ENCODE measurements around the gene SCGB1D1. TPM values are rescaled to one million over a fixed set of nuclear protein-coding genes. Genes with fewer than 3 reads are reported as not detected.

Gene SCGB1D1, protein sequence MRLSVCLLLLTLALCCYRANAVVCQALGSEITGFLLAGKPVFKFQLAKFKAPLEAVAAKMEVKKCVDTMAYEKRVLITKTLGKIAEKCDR
- not detected for polyA plus RNA-seq (ENCODE audit: insufficient read length)
- long read RNA-seq, donor 1 = 0 reads
- long read RNA-seq, donor 2 = 0 reads
- long read RNA-seq, donor 3 = 0 reads
- long read RNA-seq, donor 4 = 0 reads
- long read RNA-seq, donor 5 = 0 reads
- long read RNA-seq, donor 6 = 0 reads
- long read RNA-seq, donor 7 = 0 reads
- long read RNA-seq, donor 8 = 0 reads

DNA sequence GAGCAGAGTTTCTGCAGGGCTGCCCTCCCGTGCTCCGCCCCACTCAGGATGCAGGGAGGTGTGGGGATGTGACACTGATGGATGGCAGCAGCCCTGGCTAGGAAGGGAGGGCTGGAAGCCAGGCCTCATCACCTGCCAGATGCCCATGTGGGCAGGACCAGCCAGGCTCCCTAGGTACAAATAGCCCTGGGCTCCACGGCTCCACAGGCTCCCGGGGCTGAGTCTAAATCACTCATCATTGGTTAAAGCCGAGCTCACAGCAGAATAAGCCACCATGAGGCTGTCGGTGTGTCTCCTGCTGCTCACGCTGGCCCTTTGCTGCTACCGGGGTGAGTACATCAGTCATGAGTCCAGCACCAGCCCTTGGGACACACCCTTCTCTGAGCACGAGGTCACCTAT is at the start of gene SCGB1D1:
SCGB1D1 (plus strand) TSS at position 206 of the 400 bp plus-strand sequence; CDS start at position 275, 69 bp downstream.
- DNase-seq = no peak

DNA sequence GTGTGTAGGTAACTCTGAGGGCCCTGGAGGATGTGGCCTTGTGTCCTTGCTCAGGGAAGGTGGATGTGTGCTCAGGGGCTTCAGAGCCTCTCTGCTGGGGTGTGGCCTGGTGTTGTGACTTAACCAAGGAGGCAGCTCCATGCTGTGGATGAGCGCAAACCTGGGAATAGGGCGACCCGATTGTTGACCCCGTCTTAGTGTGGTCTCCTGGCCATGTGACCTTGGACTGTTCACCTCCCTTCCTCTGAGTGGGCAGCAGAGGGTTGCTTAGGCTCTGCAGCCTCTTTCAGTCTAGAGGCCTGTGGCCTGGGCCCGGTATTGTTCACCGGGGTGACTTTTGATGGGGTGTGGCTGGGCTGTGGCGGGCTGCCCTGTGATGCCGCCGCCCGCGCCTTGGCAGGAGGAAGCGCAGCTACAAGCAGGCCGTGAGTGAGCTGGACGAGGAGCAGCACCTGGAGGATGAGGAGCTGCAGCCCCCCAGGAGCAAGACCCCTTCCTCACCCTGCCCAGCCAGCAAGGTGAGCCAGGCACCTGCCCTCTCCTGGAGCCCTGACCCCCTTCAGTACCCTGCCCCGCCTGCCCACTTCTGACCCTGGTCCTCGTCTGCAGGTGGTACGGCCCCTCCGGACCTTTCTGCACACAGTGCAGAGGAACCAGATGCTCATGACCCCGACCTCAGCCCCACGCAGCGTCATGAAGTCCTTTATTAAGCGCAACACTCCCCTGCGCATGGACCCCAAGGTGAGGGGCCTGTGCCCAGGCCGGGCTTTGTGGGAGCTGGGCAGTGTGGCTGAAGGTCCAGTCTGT is 49.5 kb upstream of the SCGB1D1 start:
- DNase-seq = no peak

DNA sequence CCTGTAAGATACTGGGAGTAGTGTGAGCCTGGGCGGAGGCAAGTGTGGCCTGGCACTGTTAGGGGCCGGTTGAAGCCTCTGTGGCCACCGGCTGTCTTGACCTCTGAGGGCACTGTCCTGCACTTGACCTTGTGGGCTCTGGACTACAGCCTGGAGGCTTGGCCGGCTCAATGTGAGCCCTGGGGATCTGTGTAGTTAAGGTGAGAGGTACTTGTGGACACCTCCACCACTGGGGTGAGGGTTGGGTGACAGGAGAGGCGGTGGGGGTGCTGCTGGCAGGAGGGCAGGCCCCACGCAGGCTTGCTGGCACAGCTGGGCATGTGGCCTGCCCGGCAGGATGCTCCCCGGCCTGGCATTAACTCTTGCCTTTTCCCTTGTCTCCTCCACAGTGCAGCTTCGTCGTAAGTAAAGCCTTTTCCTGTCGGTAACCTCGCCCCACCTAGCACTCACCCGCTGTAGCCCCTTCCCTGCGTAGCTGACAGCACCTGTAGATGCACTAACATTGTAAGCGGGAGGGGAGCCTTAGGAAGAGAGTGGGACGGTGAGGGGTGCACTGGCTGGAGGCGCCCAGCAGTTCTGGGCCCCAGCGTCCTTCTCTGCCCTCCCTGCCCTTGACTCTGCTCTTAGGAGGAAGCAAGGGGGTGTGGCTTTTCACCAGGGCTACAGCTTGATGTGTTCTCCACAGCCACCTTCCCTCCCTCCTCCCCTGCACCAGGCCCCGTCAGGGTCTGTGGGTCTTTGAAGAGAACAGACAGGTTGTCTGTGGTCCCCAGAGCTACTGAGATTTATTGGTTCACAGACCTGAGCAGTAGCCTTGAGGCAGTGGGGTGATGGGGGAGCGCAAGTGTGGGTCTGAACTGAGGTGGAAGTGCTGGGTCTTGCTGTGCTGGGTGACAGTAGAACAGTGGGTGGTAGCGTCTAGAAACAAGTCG is 48.6 kb upstream of the SCGB1D1 start:
- DNase-seq = no peak

DNA sequence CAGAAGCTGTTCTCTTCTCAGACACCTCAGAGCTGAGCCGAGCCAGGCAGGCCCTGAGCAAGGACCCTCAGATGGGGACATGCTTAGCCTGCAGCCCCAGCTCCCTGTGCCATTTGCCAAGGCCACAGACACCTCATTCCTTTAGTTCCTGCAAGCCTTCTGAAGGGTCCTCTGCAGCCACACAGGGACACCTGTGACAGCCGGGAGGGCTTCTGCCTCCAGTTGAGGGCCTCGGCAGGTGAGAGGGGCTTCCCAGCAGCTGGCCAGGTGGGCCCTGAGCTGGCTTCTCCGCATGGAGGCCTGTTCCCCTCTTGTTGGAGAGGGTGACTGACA is 48.0 kb upstream of the SCGB1D1 start:
- no peak for DNase-seq

DNA sequence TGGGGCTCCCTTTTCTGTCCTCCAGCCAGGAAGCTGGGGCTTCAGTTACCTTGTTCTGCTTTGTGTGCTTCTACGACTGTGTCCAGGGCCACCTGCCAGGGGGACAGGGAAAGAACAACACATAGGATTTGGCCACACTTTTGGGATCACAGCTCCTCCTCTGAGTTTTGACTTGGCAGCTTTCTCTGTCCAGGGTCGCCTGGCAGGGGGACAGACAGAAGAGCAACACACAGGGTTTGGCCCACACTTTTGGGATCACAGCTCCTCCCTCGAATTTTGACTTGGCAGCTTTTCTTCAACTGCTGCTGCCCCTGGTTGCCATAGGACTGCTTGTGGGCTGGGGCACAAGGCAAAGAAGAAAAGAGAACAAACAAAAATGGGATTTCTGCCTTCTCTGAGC is 47.1 kb upstream of the SCGB1D1 start:
- DNase-seq = no peak

DNA sequence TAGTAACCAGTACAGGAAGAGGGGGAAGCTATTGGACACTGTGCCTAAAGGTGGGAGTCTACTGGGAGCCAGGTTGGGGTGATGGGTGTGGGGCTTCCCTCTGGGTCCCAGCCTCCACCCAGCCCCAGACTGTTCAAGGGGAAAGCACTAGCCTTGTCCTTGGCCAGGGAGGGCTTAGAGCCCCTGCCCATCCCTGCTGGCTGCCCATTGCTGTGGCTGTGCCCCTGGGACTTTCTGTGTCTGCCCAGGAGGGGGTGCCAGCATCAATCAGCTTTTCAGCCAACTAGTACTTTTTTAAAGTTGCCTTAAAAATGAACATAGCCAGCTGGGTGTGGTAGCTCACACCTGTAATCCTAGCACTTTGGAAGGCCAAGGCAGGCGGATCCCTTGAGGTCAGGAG is 46.3 kb upstream of the SCGB1D1 start:
- DNase-seq = no peak

DNA sequence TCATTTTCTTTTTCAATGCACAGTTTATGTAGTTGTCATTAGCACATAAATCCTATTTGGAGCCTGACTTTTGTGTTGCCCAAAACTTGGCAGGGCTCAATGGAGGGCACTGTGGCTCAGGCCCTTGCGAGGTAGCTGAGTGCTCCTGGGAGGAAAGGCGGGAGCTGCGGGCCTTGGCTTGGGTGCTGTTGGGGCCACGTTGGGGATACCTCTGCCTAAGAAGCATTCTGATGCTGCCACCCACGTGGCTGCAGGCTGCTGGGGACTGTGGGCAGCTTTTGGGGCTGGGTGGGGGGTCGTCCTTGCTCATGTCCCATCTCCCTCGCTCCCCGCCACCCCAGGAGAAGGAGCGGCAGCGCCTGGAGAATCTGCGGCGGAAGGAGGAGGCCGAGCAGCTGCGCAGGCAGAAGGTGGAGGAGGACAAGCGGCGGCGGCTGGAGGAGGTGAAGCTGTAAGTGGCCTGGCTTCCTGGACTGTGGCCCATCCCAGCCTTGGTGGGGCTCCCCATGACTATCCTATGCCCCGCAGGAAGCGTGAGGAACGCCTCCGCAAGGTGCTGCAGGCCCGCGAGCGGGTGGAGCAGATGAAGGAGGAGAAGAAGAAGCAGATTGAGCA is 45.3 kb upstream of the SCGB1D1 start:
- DNase-seq = no peak

DNA sequence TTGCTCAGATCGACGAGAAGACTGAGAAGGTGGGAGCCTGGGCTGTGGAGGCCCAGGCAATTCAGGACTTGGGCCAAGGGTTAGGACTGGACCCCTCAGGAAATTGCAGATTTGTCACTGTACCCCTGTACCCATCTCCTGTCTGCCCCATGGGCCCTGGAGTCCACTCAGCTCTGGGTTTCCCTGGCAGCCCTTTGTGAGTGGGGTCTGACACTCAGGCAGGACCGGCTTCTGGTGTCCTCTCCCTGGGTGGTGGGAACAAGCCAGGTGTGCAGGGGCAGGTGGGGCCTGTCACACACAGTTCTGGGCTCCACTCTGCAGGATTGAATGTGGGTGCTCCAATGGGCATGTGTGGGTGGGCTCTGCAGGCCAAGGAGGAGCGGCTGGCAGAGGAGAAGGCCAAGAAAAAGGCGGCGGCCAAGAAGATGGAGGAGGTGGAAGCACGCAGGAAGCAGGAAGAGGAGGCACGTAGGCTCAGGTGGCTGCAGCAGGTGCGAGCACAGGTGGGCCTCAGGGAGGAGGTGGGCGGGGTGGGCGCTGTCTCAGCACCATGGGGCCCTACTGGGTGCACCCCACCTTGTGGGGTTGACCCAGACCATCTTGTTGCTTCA is 44.6 kb upstream of the SCGB1D1 start:
- no peak for DNase-seq

DNA sequence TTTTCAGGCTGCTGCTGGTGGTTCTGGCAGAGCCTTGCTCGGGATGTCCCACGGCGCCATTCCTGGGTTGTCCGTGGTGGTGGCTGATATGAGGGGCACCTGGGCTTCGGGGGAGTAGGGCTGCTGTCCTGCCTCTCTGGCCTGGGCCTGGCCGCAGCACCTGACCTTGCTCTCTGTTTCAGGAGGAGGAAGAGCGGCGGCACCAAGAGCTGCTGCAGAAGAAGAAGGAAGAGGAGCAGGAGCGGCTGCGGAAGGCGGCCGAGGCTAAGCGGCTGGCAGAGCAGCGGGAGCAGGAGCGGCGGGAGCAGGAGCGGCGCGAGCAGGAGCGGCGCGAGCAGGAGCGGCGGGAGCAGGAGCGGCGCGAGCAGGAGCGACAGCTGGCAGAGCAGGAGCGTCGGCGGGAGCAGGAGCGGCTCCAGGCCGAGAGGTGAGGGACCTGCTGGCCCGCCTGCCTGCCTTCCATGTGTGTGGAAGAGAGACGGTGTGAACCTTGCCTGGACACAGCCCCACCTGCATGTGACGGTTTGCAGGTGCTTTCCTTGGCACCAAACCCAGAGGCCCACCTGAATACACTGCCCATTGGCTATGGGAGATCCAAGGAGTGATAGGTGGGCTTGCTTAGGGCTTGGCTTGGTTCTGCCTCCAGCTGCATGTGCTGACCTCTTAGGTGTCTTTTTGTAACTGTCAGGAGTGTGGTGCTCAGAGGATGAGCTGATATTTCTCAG is 43.4 kb upstream of the SCGB1D1 start:
- DNase-seq = no peak

DNA sequence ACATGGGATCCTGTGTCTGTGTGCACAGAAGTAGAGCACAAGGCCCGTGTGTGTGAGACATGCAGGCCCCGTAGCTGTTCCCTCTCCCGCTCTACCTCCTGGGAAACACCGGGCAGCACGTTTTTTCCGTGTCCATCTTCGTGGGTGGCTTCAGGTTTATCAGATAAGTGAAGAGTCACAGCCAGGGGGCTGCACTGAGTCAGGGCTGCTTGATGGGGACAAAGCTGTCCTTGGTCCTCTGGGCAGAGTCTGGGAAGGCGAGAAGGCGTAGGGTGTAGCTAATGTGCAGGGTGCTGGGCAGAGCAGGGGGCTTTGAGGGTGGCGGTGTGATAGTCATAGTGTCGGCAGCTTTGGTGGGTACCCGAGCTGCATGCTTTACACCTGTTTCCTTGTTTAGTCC is 42.5 kb upstream of the SCGB1D1 start:
- DNase-seq = no peak

DNA sequence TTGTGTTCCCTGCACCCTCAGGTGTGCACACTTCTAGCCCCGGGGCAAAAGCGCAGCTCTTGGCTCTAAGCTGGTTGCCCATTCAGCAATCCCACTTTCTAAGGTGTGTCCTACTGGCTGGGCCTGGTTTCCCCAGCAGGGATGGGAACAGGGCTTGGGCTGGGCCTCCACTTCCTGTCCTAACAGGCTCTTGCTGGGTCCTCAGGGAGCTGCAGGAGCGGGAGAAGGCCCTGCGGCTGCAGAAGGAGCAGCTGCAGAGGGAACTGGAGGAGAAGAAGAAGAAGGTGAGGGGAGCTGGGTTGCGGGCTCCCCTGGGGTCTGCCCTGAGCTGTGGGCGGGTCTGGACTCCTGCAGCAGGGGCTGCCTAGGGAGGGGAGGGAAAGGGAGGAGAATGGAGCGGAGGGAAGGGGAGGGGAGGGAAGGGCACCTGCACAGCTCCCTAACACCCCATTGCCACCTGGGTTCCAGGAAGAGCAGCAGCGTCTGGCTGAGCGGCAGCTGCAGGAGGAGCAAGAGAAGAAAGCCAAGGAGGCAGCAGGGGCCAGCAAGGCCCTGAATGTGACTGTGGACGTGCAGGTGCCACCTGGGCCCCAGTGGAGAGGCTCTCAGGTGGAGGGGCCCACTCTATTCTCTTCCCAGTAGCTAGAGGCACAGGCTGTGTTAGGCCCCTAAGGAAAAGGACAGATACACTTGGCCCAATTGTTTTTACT is 41.6 kb upstream of the SCGB1D1 start:
- DNase-seq = no peak

DNA sequence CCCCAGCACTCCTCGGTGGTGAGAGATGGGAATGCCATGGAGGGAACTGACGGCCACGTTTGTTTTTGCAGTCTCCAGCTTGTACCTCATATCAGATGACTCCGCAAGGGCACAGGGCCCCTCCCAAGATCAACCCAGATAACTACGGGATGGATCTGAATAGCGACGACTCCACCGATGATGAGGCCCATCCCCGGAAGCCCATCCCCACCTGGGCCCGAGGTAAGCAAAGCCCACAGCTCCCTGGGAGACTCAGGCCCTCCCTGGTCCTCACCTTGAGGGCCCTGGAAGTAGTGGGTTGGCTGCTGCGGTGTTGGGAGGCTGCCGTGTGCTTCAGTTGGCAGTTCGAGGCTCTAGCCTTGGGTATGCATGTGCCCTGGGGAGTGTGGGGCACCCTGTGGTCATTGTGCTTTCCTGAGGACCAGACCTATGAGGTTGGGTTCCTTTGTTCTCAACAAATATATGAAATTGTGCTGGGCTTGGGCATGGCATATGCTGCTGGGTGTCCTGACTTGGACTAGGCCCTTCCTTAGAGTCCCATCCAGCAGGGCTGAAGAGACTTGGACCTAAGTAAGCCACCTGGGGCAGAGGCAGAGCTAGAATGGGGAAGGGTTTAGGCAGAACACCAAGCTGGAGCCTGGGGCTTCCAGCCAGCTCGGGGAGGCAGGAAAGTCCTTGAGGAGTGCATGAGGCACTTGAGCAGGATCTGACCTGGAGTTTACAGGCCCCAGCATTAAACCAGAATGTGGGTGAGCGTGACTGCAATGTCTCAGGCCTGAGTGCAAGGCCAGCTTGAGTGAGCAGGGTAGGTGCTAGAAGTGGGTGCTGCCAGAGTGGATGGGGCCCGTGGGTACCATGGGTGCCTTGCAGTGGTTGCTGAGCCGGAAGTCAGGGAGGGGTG is 39.8 kb upstream of the SCGB1D1 start:
- DNase-seq = no peak

DNA sequence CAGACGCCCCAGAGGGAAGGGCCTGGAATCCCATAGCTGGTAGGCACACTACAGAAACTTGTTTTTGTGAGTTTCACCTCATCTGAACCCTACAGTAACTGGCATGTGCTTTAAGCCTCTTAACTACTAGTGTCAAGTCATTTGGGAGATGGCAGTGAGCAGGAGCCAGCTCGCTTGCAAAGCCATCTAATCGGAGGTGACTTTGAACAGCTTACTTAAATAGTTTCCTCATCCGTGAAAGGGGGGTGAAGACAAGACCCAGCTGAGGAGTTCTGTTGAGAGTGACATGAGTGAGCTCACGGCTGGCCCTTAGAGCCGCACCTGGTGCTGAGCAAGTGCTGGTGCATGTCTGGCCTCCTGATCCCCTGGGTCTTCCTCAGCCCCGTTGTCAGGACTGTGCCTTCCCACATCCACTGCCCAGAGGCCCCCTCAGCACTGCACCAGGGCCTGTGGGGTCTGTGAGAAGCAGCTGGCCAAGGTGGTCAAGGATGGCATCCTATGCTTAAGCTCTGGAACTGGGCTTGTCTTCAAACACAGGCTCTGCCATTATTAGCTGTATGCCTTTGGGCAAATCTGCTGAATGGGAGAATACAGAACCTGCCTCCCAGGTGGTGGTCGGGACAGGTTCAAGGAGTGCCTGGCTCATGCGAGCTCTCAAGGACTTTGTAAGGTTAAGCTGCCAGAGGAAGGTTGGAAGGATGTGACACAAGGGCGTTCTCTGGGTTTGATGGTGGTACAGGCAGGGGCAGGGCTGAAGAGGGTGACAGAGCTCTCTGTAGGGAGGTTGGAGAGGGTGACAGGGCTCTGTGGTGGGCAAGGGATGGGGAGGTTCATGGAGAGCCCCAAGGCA is 38.9 kb upstream of the SCGB1D1 start:
- DNase-seq = no peak

DNA sequence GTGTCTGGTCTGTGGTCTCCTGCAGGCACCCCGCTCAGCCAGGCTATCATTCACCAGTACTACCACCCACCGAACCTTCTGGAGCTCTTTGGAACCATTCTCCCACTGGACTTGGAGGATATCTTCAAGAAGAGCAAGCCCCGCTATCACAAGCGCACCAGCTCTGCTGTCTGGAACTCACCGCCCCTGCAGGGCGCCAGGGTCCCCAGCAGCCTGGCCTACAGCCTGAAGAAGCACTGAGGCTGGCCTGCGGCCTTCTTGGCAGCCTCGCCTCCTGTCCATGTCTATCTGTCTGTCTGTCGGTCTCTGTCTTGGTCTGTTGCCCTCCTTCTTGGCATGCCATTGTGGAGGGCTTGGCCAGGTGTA is 38.3 kb upstream of the SCGB1D1 start:
- no peak for DNase-seq

DNA sequence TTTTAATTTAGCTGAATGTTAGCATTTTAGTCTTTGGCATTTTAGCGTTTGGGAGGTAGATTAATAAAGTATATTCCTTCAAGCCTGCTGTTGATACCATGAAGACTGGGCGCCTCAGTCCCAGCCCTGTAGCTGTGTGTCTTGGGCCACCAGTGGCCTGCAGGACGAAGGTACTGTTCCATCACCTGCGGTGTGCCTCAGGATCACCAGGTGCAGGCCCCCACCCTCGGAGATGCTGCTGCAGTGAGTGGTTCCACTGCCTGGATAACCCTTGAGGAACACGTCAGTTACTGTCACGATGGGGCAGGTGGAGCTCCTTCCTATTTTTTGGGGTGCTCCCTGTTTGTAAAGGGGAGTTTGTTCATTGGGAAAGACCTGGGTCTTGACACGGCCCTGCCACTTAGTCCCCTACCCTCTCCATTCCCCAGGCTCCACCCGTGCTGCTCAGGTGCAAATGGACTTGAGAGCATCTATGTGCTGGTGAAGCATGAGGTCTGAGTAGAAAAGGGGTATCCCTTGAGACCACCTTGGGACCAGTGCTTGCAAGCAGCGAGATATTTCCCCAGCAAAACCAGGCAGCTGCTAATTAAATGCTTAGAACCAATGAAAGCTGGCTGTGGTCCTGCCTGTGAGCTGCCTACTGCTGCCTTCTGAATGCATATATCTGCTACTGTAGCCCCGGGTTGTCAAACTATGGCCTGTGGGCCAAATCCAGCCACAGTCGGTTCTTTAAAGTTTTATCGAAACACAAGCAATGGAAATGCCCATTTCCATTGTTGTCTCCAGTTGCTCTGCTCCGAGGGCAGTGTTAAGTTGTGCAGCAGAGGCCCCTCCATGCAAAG is 37.5 kb upstream of the SCGB1D1 start:
- no peak for DNase-seq

DNA sequence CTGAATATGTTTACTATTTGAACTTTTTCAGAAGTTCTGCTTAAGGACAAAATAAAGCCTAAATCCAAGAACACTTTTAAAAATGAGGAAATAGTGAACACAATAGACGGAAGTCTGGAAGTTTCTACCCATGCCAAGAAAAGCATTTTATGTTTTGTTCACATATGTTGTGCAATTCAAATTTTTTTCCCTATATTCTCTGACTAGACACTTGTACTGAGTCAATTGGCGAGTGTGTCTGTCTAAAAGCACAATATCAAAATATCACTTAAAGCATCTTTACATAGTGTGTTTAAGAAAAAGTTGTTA is 37.0 kb upstream of the SCGB1D1 start:
- no peak for DNase-seq

DNA sequence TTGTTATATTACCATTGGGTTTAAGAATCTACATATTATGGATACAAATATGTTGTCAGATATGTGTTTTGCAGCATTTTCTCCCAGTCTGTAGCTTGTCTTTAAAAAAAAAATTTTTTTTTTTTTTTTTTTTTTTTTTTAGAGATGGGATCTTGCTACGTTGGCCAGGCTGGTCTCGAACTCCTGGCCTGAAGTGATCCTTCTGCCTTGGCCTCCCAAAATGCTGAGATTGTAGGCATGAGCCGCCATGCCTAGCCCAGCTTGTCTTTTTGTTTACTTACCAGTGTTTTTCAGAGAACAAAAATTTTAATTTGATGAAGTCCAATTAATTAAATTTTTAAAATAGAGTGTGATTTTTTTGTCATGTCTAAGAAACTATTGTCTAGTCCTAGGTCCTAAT is 36.4 kb upstream of the SCGB1D1 start:
- DNase-seq = no peak

DNA sequence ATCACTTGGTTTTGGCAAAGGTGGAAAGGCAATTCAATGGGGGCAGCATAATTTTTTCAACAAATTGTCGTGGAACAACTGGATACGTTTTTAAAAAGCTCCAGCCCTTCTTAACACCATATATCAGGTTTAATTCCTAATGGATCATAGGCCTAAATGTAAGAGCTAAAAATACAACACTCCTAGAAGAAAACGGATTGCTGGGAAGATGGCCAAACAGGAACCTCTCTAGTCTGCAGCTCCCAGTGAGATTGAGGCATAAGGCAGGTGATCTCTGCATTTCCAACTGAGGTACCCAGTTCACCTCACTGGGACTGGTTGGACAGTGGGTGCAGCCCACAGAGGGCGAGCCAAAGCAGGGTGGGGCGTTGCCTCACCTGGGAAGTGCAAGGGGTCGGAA is 32.4 kb upstream of the SCGB1D1 start:
- no peak for DNase-seq
